Glutamatergic neuron (in vitro differentiated cells): ENCODE data around the gene APOL1. TPM values are rescaled to one million over a fixed set of nuclear protein-coding genes. Genes with fewer than 3 reads are reported as not detected.
A peak's percentile ranks its signal among the peaks of the same experiment; 100 is the strongest.

Experiments
- DNase-seq: peaks from one replicate; pipeline ENCODE4 v3.0.0; 2022
- H3K27ac Mint-ChIP-seq: one replicate; pipeline ENCODE4 v1.8.0; 2020; ENCODE audit warnings: mild to moderate bottlenecking, mixed read lengths, inconsistent platforms; ENCODE audit not compliant: unreplicated experiment
- H3K27me3 Mint-ChIP-seq: one replicate; pipeline ENCODE4 v1.8.0; 2020; ENCODE audit warnings: mild to moderate bottlenecking, moderate library complexity, mixed read lengths, inconsistent platforms; ENCODE audit not compliant: unreplicated experiment
- H3K36me3 Mint-ChIP-seq: one replicate; pipeline ENCODE4 v1.8.0; 2020; ENCODE audit warnings: mild to moderate bottlenecking, mixed read lengths, inconsistent platforms; ENCODE audit not compliant: unreplicated experiment
- H3K4me1 Mint-ChIP-seq: one replicate; pipeline ENCODE4 v1.8.0; 2020; ENCODE audit warnings: mild to moderate bottlenecking, low read depth, mixed read lengths, inconsistent platforms; ENCODE audit not compliant: unreplicated experiment
- H3K4me3 Mint-ChIP-seq: one replicate; pipeline ENCODE4 v1.8.0; 2020; ENCODE audit warnings: mild to moderate bottlenecking, mixed read lengths, inconsistent platforms; ENCODE audit not compliant: unreplicated experiment
- H3K9me3 Mint-ChIP-seq: one replicate; pipeline ENCODE4 v1.8.0; 2020; ENCODE audit warnings: mild to moderate bottlenecking, moderate library complexity, mixed read lengths, inconsistent platforms; ENCODE audit not compliant: unreplicated experiment
- total RNA-seq: library from RNA; stranded (reverse); fragmentation: NEBNext Ultra II Directional; extraction: Animal tissue kit (Norgen Biotek cat#: 25700); gene quantifications from one replicate; pipeline ENCODE4 v1.2.1, GENCODE V29; 2021; ENCODE audit not compliant: unreplicated experiment
- TF ChIP-seq, protein P1 (sequence below): fragments of 200-600 bp; sonication (generic); IDR thresholded peaks from one replicate; pipeline ENCODE4 v1.5.0; 2021; ENCODE audit not compliant: partially characterized antibody, unreplicated experiment

The APOL1 gene
- total RNA-seq, 1 donor from 2014 or later: not detected

DNA sequence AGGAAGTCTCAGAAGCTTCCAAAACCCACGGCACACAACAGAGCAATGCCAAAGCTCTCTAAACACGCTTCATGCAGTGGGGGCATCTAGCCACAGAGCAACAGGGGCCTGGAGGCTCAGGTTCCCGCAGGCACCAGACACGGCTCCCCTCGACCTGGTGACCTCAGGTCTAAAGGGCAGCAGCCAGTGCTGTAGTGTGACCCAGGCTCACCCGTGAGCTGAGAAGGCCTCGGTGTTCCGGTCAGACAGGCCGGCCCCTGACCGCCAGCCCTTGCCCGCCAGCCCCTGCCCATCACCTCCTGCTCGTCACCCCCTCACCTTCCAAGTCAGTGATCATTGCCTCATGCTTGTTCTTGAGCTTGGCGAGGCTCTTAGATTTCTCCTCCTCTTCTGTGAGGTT, 45.7 kb downstream of the APOL1 start:
- H3K27me3 Mint-ChIP-seq: peaks cover 7% of the 10 kb centered on the region
- H3K36me3 Mint-ChIP-seq: peaks cover 12% of the 10 kb centered on the region
- H3K27ac Mint-ChIP-seq: no peak overlapping the region
- H3K9me3 Mint-ChIP-seq: peaks cover 2% of the 10 kb centered on the region
- no peaks in the 10 kb centered on the region for H3K4me1 Mint-ChIP-seq
- H3K4me3 Mint-ChIP-seq: no peak overlapping the region
- TF ChIP-seq, protein P1, sequence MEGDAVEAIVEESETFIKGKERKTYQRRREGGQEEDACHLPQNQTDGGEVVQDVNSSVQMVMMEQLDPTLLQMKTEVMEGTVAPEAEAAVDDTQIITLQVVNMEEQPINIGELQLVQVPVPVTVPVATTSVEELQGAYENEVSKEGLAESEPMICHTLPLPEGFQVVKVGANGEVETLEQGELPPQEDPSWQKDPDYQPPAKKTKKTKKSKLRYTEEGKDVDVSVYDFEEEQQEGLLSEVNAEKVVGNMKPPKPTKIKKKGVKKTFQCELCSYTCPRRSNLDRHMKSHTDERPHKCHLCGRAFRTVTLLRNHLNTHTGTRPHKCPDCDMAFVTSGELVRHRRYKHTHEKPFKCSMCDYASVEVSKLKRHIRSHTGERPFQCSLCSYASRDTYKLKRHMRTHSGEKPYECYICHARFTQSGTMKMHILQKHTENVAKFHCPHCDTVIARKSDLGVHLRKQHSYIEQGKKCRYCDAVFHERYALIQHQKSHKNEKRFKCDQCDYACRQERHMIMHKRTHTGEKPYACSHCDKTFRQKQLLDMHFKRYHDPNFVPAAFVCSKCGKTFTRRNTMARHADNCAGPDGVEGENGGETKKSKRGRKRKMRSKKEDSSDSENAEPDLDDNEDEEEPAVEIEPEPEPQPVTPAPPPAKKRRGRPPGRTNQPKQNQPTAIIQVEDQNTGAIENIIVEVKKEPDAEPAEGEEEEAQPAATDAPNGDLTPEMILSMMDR: no peak
- DNase-seq: no peak

DNA sequence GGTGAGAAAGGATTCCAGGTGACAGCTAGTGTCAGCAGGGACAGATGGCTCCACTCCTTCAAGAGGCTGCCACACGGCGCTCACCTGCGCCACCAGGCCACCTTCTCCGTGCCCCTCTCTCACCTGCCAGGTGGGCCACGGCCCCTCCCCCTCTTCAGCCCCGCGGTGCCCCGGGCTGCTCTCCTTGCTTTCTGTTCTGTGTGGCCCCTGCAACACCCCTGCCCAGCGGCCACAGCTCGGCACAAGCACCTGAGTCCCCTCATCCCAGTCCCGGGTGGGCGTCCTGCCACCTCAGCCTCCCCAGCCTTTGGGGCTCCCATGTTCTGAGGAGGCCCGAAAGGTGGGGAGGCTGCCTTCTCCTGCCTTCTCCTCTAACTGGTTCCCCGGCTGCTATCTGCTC, 46.4 kb downstream of the APOL1 start:
- H3K9me3 Mint-ChIP-seq: peaks cover 2% of the 10 kb centered on the region
- no peak overlapping the region for H3K4me3 Mint-ChIP-seq
- no peaks in the 10 kb centered on the region for H3K4me1 Mint-ChIP-seq

DNA sequence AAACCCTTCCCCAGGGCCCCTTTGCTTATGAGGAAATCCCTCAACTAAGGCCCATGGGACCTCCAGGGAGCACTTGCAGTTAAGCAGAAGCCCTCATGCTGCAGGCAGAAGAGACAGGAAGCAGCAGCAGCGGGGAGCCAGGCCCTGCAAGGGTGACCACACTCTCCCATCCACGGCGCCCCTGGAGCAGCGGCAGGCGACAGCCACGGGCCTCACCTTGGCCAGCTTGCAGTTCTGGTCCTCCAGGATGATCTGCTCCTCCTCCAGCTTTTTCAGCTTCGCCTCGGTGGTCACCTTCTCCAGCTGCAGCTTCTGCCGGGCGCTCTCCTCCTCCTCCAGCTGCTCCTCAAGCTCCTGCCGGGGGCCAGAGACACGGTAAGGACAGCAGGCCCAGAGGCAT, 47.0 kb downstream of the APOL1 start:
- Mint-ChIP-seq H3K4me3 (no peak overlapping the region), H3K9me3 (no peaks in the 10 kb centered on the region), H3K4me1 (no peaks in the 10 kb centered on the region), H3K36me3 (peaks cover 4% of the 10 kb centered on the region), H3K27ac (no peak overlapping the region), H3K27me3 (peaks cover 3% of the 10 kb centered on the region)
- TF ChIP-seq, protein P1: no peak
- no peak for DNase-seq

More for the DNA sequence above, 46.4 kb downstream of the APOL1 start:
- TF ChIP-seq, protein P1: no peak
- Mint-ChIP-seq H3K36me3 (peaks cover 9% of the 10 kb centered on the region), H3K27me3 (peaks cover 5% of the 10 kb centered on the region), H3K27ac (no peak overlapping the region)
- DNase-seq: no peak

DNA sequence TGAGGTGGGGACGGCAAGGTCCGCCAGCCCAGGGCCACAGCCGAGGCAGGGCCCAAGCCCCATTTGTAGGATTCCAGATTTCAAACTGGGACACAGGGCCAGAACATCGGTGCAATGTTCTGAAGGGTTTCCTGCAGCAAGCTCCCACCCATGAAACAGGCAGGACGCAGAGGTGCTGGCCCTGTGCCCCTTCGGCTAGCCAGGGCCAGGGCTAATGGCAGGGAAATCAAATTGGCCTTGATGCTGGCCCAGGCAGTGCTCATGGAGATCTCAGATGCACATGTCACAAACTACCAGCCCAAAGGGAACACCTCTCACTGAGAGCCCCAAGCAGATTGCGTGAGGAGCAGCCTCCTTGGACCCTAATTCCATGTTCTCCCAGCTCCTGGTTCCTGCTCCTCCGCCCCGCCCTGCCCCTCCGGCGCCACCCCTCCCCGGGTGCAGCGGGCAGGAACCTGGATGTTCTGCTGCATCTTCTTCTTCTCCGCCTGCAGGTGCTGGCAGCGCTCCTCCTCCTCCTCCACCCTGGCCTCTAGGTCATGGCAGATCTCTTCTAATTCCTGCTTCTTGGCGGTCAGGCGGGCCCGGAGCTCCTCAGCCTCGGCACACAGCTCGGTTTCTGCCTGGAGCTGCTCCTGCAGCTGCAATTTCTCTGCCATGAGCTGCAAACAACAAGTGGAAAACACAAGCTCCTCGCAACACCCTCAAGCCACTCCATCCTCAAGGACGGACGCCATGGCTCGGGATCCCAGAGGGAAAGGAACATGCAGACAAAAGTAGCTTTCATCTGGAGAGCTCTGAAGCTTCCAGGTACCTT, 47.7 kb downstream of the APOL1 start:
- Mint-ChIP-seq H3K9me3 (no peaks in the 10 kb centered on the region), H3K4me1 (no peaks in the 10 kb centered on the region), H3K27ac (no peak overlapping the region), H3K27me3 (peaks cover 3% of the 10 kb centered on the region), H3K4me3 (no peak overlapping the region), H3K36me3 (peaks cover 4% of the 10 kb centered on the region)
- TF ChIP-seq, protein P1: no peak
- DNase-seq: no peak

DNA sequence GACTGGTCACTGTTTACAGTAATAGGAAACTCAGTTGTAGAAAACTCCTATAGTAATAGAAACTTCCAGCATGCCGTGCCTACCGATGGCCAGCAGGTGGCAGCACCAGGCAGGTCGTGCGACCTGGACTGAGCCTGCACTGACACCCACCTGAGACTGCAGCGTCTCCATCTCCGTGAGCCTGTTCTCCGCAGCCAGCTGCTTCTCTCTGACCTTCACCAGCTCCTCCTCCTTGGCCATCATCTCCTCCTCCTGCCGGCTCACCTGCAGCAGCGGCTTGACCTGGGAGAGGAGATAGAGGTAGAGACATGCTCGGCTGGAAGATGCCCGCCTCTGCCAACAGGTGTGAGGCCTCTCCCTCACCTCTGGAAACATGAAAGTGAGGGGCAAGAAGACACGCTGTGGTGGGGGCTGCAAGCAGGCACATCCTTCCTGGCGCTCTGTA, 48.5 kb downstream of the APOL1 start:
- Mint-ChIP-seq H3K4me3 (no peak overlapping the region), H3K27me3 (peaks cover 3% of the 10 kb centered on the region), H3K4me1 (no peaks in the 10 kb centered on the region), H3K9me3 (no peaks in the 10 kb centered on the region), H3K36me3 (peaks cover 4% of the 10 kb centered on the region), H3K27ac (peak overlapping the region; percentile 1)
- peak; percentile 84 for DNase-seq
- TF ChIP-seq, protein P1: peak; percentile 97
